Activated CD8-positive, alpha-beta memory T cell treated with anti-CD3 and anti-CD28 coated beads for 24 hours (primary cell): Measurements from ENCODE around the gene KIRREL1.

Experiments used
- DNase-seq: peaks from one replicate; pipeline ENCODE4 v3.0.0-alpha.2; 2020

Gene KIRREL1

DNA sequence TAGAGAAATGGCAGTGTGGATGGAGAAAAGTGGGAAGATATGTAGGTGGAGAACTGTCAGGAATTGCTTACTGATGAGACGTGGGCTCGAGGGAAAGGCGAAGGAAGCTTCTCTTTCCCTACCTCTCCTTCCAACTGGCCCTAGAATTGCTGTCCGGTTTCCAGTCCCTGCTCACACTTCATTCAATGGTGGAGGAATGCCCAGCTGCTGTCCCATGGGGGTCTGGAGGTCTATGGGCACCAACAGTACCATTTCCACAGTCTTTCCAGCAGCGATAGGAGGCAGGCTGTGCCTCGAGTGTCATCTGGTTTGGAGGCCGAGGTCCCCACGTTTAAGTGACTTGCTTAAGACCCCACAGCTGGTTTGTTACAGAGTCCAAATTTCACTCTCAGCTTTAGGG lies 155.7 kb downstream of the KIRREL1 start:
- peak; percentile 66 for DNase-seq
